ENCODE data around the gene PTPRZ1.

Gene PTPRZ1

GRCh38 chr7:122055073-122055472 lies 182.1 kb downstream of the PTPRZ1 start:
- DNase-seq (ENCODE audit: low read depth): no peak

- no peak for DNase-seq (ENCODE audit: low read depth)
Measured at GRCh38 chr7:122056977-122057376, 184.0 kb downstream of the PTPRZ1 start.

- no peak for DNase-seq (ENCODE audit: low read depth)
Measured at GRCh38 chr7:122059542-122059941, 186.6 kb downstream of the PTPRZ1 start.

- no peak for DNase-seq (ENCODE audit: low read depth)
Measured at GRCh38 chr7:122063146-122063545, 190.2 kb downstream of the PTPRZ1 start.

GRCh38 chr7:122064971-122065370 lies 192.0 kb downstream of the PTPRZ1 start:
- DNase-seq (ENCODE audit: low read depth): no peak

GRCh38 chr7:122067077-122067476 lies 194.1 kb downstream of the PTPRZ1 start:
- DNase-seq (ENCODE audit: low read depth): no peak

GRCh38 chr7:122068046-122068445 lies 195.1 kb downstream of the PTPRZ1 start:
- DNase-seq (ENCODE audit: low read depth): no peak

- DNase-seq (ENCODE audit: low read depth): no peak
Measured at GRCh38 chr7:122068999-122069398, 196.0 kb downstream of the PTPRZ1 start.

- no peak for DNase-seq (ENCODE audit: low read depth)
Measured at GRCh38 chr7:122070062-122070461, 197.1 kb downstream of the PTPRZ1 start.

GRCh38 chr7:122070834-122071233 lies 197.9 kb downstream of the PTPRZ1 start:
- DNase-seq (ENCODE audit: low read depth): no peak

- no peak for DNase-seq (ENCODE audit: low read depth)
Measured at GRCh38 chr7:122072272-122072671, 199.3 kb downstream of the PTPRZ1 start.

GRCh38 chr7:122072924-122073599 lies 200.1 kb downstream of the PTPRZ1 start:
- DNase-seq (ENCODE audit: low read depth): no peak

- no peak for DNase-seq (ENCODE audit: low read depth)
Measured at GRCh38 chr7:122073635-122074034, 200.7 kb downstream of the PTPRZ1 start.

GRCh38 chr7:122082160-122082559 lies 209.2 kb downstream of the PTPRZ1 start:
- no peak for DNase-seq (ENCODE audit: low read depth)

- no peak for DNase-seq (ENCODE audit: low read depth)
Measured at GRCh38 chr7:122082670-122083069, 209.7 kb downstream of the PTPRZ1 start.

GRCh38 chr7:122092964-122093797 lies 220.2 kb downstream of the PTPRZ1 start:
- DNase-seq (ENCODE audit: low read depth): peak; percentile 73

- no peak for DNase-seq (ENCODE audit: low read depth)
Measured at GRCh38 chr7:122094549-122094948, 221.6 kb downstream of the PTPRZ1 start.

- DNase-seq (ENCODE audit: low read depth): no peak
Measured at GRCh38 chr7:122095642-122096041, 222.7 kb downstream of the PTPRZ1 start.

GRCh38 chr7:122100021-122100420 lies 227.1 kb downstream of the PTPRZ1 start:
- DNase-seq (ENCODE audit: low read depth): no peak

GRCh38 chr7:122103064-122103463 lies 230.1 kb downstream of the PTPRZ1 start:
- DNase-seq (ENCODE audit: low read depth): no peak
